Heart right ventricle (tissue), 16 donors: ENCODE data around the gene UBE3C. TPM values are rescaled to one million over a fixed set of nuclear protein-coding genes. Genes with fewer than 3 reads are reported as not detected.
"Not testable (repeated sequence)": the region's sequence is repeated elsewhere in the genome, so short reads cannot be mapped to it uniquely, and the experiment has no call there.

Experiments
- ATAC-seq, 8 donors: fragments of 200-7000 bp; cut with Tn5 transposase; one replicate each; pipeline ENCODE4 v1.9.1; 2020; ENCODE audit warnings: mild to moderate bottlenecking in 8 of 8, moderate library complexity in 8 of 8, moderate number of reproducible peaks in 1 of 8
- DNase-seq, 2 donors: peaks; one replicate each; pipeline ENCODE4 v3.0.0-alpha.2; 2020
- H3K27ac ChIP-seq, 10 donors: fragments of 200-600 bp; sonication (generic) in 2 of 10; one replicate each; pipeline versions ENCODE4 v1.5.0 to v1.8.0; 2020 to 2022; ENCODE audit warnings: mild to moderate bottlenecking in 3 of 10
- H3K27me3 ChIP-seq, 7 donors: fragments of 200-600 bp; one replicate each; pipeline ENCODE4 v1.8.0; 2021 to 2022; ENCODE audit warnings: mild to moderate bottlenecking in 2 of 7
- H3K36me3 ChIP-seq, 9 donors: fragments of 200-600 bp; sonication (generic) in 1 of 9; one replicate each; pipeline versions ENCODE4 v1.5.0 to v1.8.0; 2020 to 2022; ENCODE audit warnings: mild to moderate bottlenecking in 2 of 9
- H3K4me1 ChIP-seq, 9 donors: fragments of 200-600 bp; sonication (generic) in 1 of 9; one replicate each; pipeline versions ENCODE4 v1.5.0 to v1.8.0; 2020 to 2022; ENCODE audit warnings: mild to moderate bottlenecking in 4 of 9
- H3K4me3 ChIP-seq, 10 donors: fragments of 200-600 bp; sonication (generic) in 2 of 10; one replicate each; pipeline versions ENCODE4 v1.5.0 to v1.8.0; 2020 to 2022; ENCODE audit warnings: mild to moderate bottlenecking in 7 of 10, moderate library complexity in 2 of 10
- H3K9me3 ChIP-seq, 11 donors: fragments of 200-600 bp in 10 of 11; sonication (generic) in 2 of 11; one replicate each; pipeline versions ENCODE4 v1.5.0 to v1.8.0; 2013 to 2022; ENCODE audit warnings: mild to moderate bottlenecking in 2 of 11, control low read depth in 1 of 11, moderate library complexity in 1 of 11
- CTCF ChIP-seq, 9 donors: fragments of 200-600 bp; sonication (generic) in 2 of 9; IDR thresholded peaks; one replicate each; pipeline versions ENCODE4 v1.5.0 to v1.8.0; 2021 to 2022; ENCODE audit warnings: antibody characterized with exemption in 9 of 9, mild to moderate bottlenecking in 5 of 9, moderate library complexity in 1 of 9
- WGBS, 2 donors: extraction: QIAGEN DNeasy Blood & Tissue Kit; methylation state at CpG; one replicate each; pipeline ENCODE4 v1.1.7; 2013; ENCODE audit warnings: inconsistent platforms in 1 of 2; 5-methylcytosine and 5-hydroxymethylcytosine counted together
- intact Hi-C, 10 donors: fragments of 100-400 bp; cut with DNase I; formaldehyde crosslinking; loops; one replicate each; pipeline versions ENCODE4 v1.11.1 to v1.14.2; 2022
- polyA plus RNA-seq, 2 donors: library from polyadenylated mRNA; stranded (reverse); fragments of 200-250 nt; gene quantifications; one replicate each; pipeline ENCODE4 v1.2.3, GENCODE V29; 2013
- total RNA-seq, 10 donors: library from RNA; stranded (reverse); fragmentation: NEBNext Ultra II Directional in 3 of 10; extraction: Animal tissue kit (Norgen Biotek cat#: 25700) in 3 of 10; gene quantifications; one replicate each; pipeline versions ENCODE4 v1.2.1 to v1.2.4, GENCODE V29; 2021 to 2023
- donor health status: Arrhythmogenic right ventricular cardiomyopathy.
- donor health status: ischemic (EF 13 %, LVEDD 7.1; RV severe dilation, severe dysfunction).
- donor health status: healthy with polysubstance abuse.
- donor health status: DM: no; HTN: yes; CAD: no.
- donor health status: DM: no; HTN: no; CAD: no.
- donor health status: ischemic (EF 25% LVEDD 6.9; RV normal size, moderate dysfunction).
- donor health status: ischemic (EF 25% LVEDD 5.7; RV mildly dilated, moderate dysfunction).
- donor health status: healthy.
- donor health status: DM: yes; HTN: yes; CAD: no.
- donor health status: Ischemic cardiomyopathy.
- donor health status: ischemic (EF 35%, LVEDD 5.7; RV mildly dilated, moderate dysfunction).
- donor health status: nonischemic (EF 11% LVEDD 7.7; RV severe dilation, severe dysfunction).
- donor health status: DM: yes; HTN: yes; CAD: no.
- donor health status: PGD.
- donor health status: ischemic (EF 29% LVEDD 5.4; RV normal size, mild dysfunction).
- donor health status: nonischemic (EF 23%, LVEDD 6.1; RV moderate dilation, normal function).

UBE3C gene
- total and polyA plus RNA-seq, 12 donors: 10.5 to 53.8 (median 48.8) TPM

- Histone ChIP-seq H3K36me3 (no peaks in the 10 kb centered on the region), H3K27me3 (peaks cover 0 to 29% (median 24%) of the 10 kb centered on the region in 7 donors), H3K4me1 (no peaks in the 10 kb centered on the region), H3K4me3 (no peak overlapping the region), H3K27ac (no peak overlapping the region), H3K9me3 (no peaks in the 10 kb centered on the region)
- intact Hi-C loops: loop anchor here in 2 of 10 donors (10.0 kb wide), 2 partner anchors 155 to 235 kb away; partner anchors contain the start of gene LMBR1 (in 1 of the 2)
- 74 to 77% methylated on average over 15 of the region's 15 CpGs for WGBS, 2 donors
- ATAC-seq: no peak
- DNase-seq: no peak
- no peak for TF ChIP-seq CTCF (IDR thresholded peaks at IDR 0.05)
Measured at GRCh38 chr7:157129907-157130460, 8.7 kb upstream of the UBE3C start.

GRCh38 chr7:157130849-157131248, 7.9 kb upstream of the UBE3C start:
- H3K4me1 ChIP-seq, H3K4me3 ChIP-seq, H3K36me3 ChIP-seq, ATAC-seq, H3K27ac ChIP-seq, H3K9me3 ChIP-seq, DNase-seq: not testable (repeated sequence)
- 86 to 87% methylated on average over 2 of the region's 2 CpGs for WGBS, 2 donors
- H3K27me3 ChIP-seq: peaks cover 0 to 29% (median 24%) of the 10 kb centered on the region in 7 donors
- intact Hi-C loops: loop anchor here in 2 of 10 donors (10.0 kb wide), 2 partner anchors 156 to 236 kb away; partner anchors contain the start of gene LMBR1 (in 1 of the 2)

- ATAC-seq (no peak), DNase-seq (no peak)
- Histone ChIP-seq H3K9me3 (no peaks in the 10 kb centered on the region), H3K27me3 (peaks cover 0 to 29% (median 24%) of the 10 kb centered on the region in 7 donors), H3K4me3 (no peak overlapping the region), H3K4me1 (peaks cover 0 to 9% (median 0%) of the 10 kb centered on the region in 9 donors), H3K27ac (no peak overlapping the region), H3K36me3 (no peaks in the 10 kb centered on the region)
- TF ChIP-seq CTCF (IDR thresholded peaks at IDR 0.05): no peak
- 75 to 77% methylated on average over 5 of the region's 5 CpGs for WGBS, 2 donors
- intact Hi-C loops: loop anchor here in 2 of 10 donors (10.0 kb wide), 2 partner anchors 158 to 238 kb away; partner anchors contain the start of gene LMBR1 (in 1 of the 2)
Measured at GRCh38 chr7:157132796-157133195, 5.9 kb upstream of the UBE3C start.

GRCh38 chr7:157133304-157133703, 5.4 kb upstream of the UBE3C start:
- Histone ChIP-seq H3K27me3 (peaks cover 0 to 29% (median 24%) of the 10 kb centered on the region in 7 donors), H3K27ac (no peak overlapping the region), H3K4me1 (peaks cover 0 to 13% (median 0%) of the 10 kb centered on the region in 9 donors), H3K36me3 (no peaks in the 10 kb centered on the region), H3K9me3 (no peaks in the 10 kb centered on the region), H3K4me3 (no peak overlapping the region)
- ATAC-seq: no peak
- no peak for TF ChIP-seq CTCF (IDR thresholded peaks at IDR 0.05)
- DNase-seq: no peak
- intact Hi-C loops: loop anchor here in 2 of 10 donors (10.0 kb wide), 2 partner anchors 159 to 239 kb away; partner anchors contain the start of gene LMBR1 (in 1 of the 2)
- WGBS, 2 donors: 84 to 93% methylated on average over 2 of the region's 2 CpGs

GRCh38 chr7:157136372-157136771, 2.4 kb upstream of the UBE3C start:
- DNase-seq: no peak
- Histone ChIP-seq H3K36me3 (peaks cover 0 to 12% (median 0%) of the 10 kb centered on the region in 9 donors), H3K27ac (peak overlapping the region in 1 of 10 donors; percentile 64), H3K4me3 (no peak overlapping the region), H3K27me3 (peaks cover 0 to 9% (median 6%) of the 10 kb centered on the region in 7 donors), H3K4me1 (peaks cover 4 to 34% (median 21%) of the 10 kb centered on the region in 9 donors), H3K9me3 (no peaks in the 10 kb centered on the region)
- intact Hi-C loops: loop anchor here in 3 of 10 donors (5.0 to 10.0 kb wide), 3 partner anchors 162 to 242 kb away; partner anchors contain the start of genes DNAJB6 (in 1 of the 3) and LMBR1 (in 1 of the 3)
- peak in 1 of 9 donors; percentile 19 for TF ChIP-seq CTCF (IDR thresholded peaks at IDR 0.05)
- no peak for ATAC-seq
- 20% methylated on average over 4 of the region's 4 CpGs for WGBS, 2 donors
